ENCODE results near the gene PRPF19. TPM values are rescaled to one million over a fixed set of nuclear protein-coding genes. Genes with fewer than 3 reads are reported as not detected.

PRPF19 gene
- total and polyA plus RNA-seq, 2 donors (not counting 1 experiment from before 2014, with no cell fraction given): 32.6 to 37.7 TPM

GRCh38 chr11:60857378-60858232 lies 48.8 kb downstream of the PRPF19 start:
- no peaks in the 10 kb centered on the region for H3K36me3 ChIP-seq (ENCODE audit: control insufficient read depth, insufficient read depth, low read length)
- H4K20me1 ChIP-seq (ENCODE audit: control insufficient read depth, extremely low read depth, insufficient read depth, low read length): no peaks in the 10 kb centered on the region
- no peak overlapping the region for H2AFZ ChIP-seq (ENCODE audit: low read length)
- no peak overlapping the region for H3K4me2 ChIP-seq (ENCODE audit: extremely low read depth, insufficient read depth, low read length)
- H3K9me3 ChIP-seq (ENCODE audit: control insufficient read depth, insufficient read depth, low read depth, low read length): no peaks in the 10 kb centered on the region
- no peak for TF ChIP-seq CTCF (conservative IDR thresholded peaks at IDR 0.05 in 1 of 2, IDR thresholded peaks at IDR 0.05 in 1 of 2; ENCODE audit: low read depth in 1 of 2, low read length in 2 of 2)
- TF ChIP-seq EZH2 (IDR thresholded peaks at IDR 0.05; ENCODE audit: low read length, missing control alignments): no peak
- no peak overlapping the region for H3K4me3 ChIP-seq (replicated peaks in 1 of 4; ENCODE audit: control extremely low read depth in 1 of 4, insufficient read depth in 1 of 4, low read depth in 3 of 4, low read length in 4 of 4)
- no peak overlapping the region for H3K27ac ChIP-seq (ENCODE audit: insufficient read depth, low read length)
- H3K9ac ChIP-seq (ENCODE audit: insufficient read depth, low read length): no peak overlapping the region
- no peak for DNase-seq (ENCODE audit: low read depth in 2 of 2)
- peaks cover 2% of the 10 kb centered on the region for H3K27me3 ChIP-seq (ENCODE audit: control insufficient read depth, insufficient read depth, low read length)
- no peaks in the 10 kb centered on the region for H3K4me1 ChIP-seq (ENCODE audit: control insufficient read depth, extremely low read depth, insufficient read depth, low read length)
- no peaks in the 10 kb centered on the region for H3K79me2 ChIP-seq (ENCODE audit: control insufficient read depth, insufficient read depth, low read length)

DNA sequence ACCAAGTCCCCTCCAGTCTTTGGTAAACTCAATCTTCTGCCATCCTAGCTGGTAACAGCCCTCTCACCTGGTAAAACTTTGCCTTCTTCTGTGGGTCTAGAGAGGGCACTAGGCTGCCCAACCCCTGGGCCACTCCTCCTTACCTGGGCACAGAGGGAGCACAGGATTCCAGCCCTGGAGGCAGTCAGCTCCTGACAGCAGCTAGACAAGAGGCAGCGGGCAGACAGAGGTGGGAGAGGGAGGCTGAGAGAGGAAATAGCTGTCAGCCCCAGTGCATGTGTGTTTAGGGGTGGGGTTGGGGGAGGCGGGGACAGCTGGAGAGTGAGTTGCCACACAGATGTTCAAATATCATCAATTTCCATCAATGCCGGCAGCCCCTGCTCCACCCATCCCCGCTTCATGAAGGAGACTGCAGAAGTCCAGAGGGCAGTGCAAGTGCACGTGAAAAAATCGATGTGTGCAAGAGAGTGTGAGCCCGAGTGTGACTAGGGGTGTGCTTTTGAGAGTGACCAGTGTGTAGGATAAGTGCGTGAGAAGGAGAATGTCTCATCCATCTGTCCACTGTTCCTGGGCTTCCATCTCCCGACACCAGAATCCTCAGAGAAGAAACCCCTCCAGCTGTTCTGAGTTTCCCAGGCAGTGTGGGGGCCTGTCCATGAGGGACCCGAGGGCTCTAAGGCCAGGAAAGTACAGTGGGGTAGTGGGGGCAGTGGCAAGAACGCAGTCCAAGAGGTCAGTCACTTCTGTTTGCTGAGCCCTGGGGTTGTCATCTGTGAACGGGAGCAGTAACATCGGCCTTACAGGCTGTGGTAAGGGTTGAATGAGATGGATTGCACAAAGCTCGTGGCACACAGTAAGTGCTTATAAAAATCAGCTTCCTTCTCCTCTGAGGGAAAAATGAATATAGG lies 50.4 kb downstream of the PRPF19 start, which contains the start of gene PTGDR2:
Gene PTGDR2 (minus strand): TSS at position 225 of the 908 bp plus-strand sequence. CDS start 2,228 bp downstream, outside the sequence.
- Histone ChIP-seq H3K4me2 (ENCODE audit: extremely low read depth, insufficient read depth, low read length) (no peak within 1 kb of the TSS), H2AFZ (ENCODE audit: low read length) (no peak within 1 kb of the TSS)

More for the DNA sequence above, 50.4 kb downstream of the PRPF19 start, which contains the start of gene PTGDR2:
- Histone ChIP-seq H3K27me3 (ENCODE audit: control insufficient read depth, insufficient read depth, low read length) (no peaks in the 10 kb centered on the region), H3K4me1 (ENCODE audit: control insufficient read depth, extremely low read depth, insufficient read depth, low read length) (no peaks in the 10 kb centered on the region), H3K9me3 (ENCODE audit: control insufficient read depth, insufficient read depth, low read depth, low read length) (no peaks in the 10 kb centered on the region), H4K20me1 (ENCODE audit: control insufficient read depth, extremely low read depth, insufficient read depth, low read length) (no peaks in the 10 kb centered on the region), H3K36me3 (ENCODE audit: control insufficient read depth, insufficient read depth, low read length) (peaks cover 2% of the 10 kb centered on the region), H3K27ac (ENCODE audit: insufficient read depth, low read length) (no peak within 1 kb of the TSS), H3K79me2 (ENCODE audit: control insufficient read depth, insufficient read depth, low read length) (no peaks in the 10 kb centered on the region), H3K4me3 (replicated peaks in 1 of 4; ENCODE audit: control extremely low read depth in 1 of 4, insufficient read depth in 1 of 4, low read depth in 3 of 4, low read length in 4 of 4) (peak within 1 kb of the TSS in 2 of 4 experiments; percentile 10 to 17), H3K9ac (ENCODE audit: insufficient read depth, low read length) (no peak within 1 kb of the TSS)
- DNase-seq (ENCODE audit: low read depth in 2 of 2): peak in 1 of 2 donors; percentile 47
- TF ChIP-seq CTCF (conservative IDR thresholded peaks at IDR 0.05 in 1 of 2, IDR thresholded peaks at IDR 0.05 in 1 of 2; ENCODE audit: low read depth in 1 of 2, low read length in 2 of 2): no peak
- no peak for TF ChIP-seq EZH2 (IDR thresholded peaks at IDR 0.05; ENCODE audit: low read length, missing control alignments)

Data from fibroblast of lung (primary cell).